ENCODE measurements around the gene LHPP. TPM values are rescaled to one million over a fixed set of nuclear protein-coding genes. Genes with fewer than 3 reads are reported as not detected.
A peak's percentile ranks its signal among the peaks of the same experiment; 100 is the strongest.
"Not testable (repeated sequence)": the region's sequence is repeated elsewhere in the genome, so short reads cannot be mapped to it uniquely, and the experiment has no call there.

LHPP gene, protein sequence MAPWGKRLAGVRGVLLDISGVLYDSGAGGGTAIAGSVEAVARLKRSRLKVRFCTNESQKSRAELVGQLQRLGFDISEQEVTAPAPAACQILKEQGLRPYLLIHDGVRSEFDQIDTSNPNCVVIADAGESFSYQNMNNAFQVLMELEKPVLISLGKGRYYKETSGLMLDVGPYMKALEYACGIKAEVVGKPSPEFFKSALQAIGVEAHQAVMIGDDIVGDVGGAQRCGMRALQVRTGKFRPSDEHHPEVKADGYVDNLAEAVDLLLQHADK
- 13.9 TPM for total RNA-seq
- long read RNA-seq, transcript LHPP-202 (7 exons, 1,622 nt), result major isoform, 11 of 25 reads
- long read RNA-seq, partial matches to known transcripts, result 2 of 25 reads
- long read RNA-seq, other reads (novel, unspliced or antisense), result 11 of 25 reads

DNA sequence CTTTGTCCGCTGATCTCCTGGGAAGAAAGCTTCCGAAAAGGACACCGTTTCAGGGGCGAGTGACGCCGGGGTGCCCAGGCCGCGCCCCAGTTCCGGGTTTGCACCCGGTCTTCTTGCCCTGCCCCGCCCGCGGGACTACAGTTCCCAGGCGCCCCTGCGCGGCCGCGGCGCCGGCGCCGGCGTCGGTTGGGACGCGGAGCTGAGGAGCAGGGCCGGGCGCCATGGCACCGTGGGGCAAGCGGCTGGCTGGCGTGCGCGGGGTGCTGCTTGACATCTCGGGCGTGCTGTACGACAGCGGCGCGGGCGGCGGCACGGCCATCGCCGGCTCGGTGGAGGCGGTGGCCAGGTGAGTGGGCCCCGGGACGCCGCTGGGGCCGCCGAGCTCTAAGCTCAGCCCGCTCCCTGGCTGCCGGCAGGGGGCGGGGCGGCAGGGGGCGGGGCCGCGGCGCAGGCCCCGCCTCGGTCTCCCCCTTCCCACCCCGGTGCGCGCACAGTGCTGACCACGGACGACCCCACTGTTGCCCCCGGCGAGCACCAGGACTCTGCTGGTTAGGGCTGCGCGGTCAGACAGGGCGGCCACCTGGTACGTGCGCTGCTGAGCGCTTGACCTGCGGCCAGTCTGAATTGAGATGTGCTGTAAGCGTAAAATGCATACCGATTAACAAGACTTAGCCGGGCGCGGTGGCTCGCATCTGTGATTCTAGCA, at the start of gene LHPP:
TSS of gene LHPP (plus strand) at position 182 of the 706 bp plus-strand sequence. CDS start at position 222, 40 bp downstream.
- intact Hi-C loops (cut with DNase I), result no loop called here
- peak; percentile 93 for DNase-seq (ENCODE audit: low spot score)

DNA sequence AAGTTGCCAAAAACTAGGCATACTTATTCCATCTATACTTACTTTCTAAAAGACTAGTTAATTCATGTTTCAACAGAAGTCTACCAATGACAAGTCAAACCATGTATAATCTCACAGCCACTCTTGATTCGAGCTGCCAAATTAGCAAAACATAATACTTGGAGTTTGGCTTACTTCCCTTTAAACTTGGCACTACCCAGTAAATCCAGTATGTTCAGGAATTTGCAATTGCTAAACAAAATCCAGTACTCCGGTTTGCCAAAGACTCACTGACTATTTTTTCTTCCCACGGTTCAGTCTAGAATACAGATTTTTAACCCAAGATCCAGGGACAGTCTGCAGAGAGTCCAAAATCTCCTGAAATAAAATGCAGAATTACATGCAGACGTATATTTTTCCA, 47.5 kb upstream of the LHPP start:
- intact Hi-C loops (cut with DNase I), result loop anchor here (10.0 kb wide), 1 partner anchor 1259 kb away; the partner anchor contains the start of gene BUB3
- DNase-seq (ENCODE audit: low spot score), result no peak

DNA sequence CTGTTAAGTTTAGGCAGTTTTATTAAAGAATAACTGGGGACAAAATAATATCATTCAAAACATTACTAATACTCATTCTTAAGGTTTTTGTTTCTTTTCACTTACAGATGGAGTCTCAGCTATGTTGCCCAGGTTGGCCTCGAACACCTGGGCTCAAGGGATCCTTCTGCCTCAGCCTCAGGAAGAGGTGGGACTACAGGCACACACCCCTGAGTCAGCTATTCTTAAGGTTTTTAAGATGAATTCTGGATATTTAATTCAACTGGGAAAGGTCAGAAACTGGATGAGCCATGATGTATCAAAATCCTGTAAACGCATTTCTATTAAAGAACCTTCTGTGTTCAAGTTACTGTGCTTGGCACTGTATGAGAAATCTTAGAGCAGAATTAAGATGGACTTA, 46.4 kb upstream of the LHPP start:
- no peak for DNase-seq (ENCODE audit: low spot score)
- intact Hi-C loops (cut with DNase I), result loop anchor here (10.0 kb wide), 1 partner anchor 1260 kb away; the partner anchor contains the start of gene BUB3

DNA sequence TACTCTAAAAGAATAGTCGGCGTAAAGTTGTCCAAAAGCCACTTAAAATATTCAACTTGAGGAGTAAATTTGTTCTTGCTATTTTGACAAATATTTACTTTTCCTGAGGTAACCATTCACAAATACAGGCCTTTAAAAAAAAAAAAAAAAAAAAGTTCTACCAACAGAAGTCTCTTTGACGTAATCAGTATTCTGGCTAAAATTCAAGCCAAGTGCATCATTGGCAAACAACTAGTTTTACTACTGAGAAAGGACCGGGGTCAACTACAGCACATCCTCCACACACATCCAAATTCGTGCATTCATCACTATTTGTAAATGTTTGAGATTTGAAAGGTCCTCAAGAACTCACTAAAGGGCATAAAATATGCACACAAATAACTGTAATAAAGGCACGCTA, 44.9 kb upstream of the LHPP start:
- no peak for DNase-seq (ENCODE audit: low spot score)
- intact Hi-C loops (cut with DNase I), result loop anchor here (10.0 kb wide), 1 partner anchor 1262 kb away; the partner anchor contains the start of gene BUB3

DNA sequence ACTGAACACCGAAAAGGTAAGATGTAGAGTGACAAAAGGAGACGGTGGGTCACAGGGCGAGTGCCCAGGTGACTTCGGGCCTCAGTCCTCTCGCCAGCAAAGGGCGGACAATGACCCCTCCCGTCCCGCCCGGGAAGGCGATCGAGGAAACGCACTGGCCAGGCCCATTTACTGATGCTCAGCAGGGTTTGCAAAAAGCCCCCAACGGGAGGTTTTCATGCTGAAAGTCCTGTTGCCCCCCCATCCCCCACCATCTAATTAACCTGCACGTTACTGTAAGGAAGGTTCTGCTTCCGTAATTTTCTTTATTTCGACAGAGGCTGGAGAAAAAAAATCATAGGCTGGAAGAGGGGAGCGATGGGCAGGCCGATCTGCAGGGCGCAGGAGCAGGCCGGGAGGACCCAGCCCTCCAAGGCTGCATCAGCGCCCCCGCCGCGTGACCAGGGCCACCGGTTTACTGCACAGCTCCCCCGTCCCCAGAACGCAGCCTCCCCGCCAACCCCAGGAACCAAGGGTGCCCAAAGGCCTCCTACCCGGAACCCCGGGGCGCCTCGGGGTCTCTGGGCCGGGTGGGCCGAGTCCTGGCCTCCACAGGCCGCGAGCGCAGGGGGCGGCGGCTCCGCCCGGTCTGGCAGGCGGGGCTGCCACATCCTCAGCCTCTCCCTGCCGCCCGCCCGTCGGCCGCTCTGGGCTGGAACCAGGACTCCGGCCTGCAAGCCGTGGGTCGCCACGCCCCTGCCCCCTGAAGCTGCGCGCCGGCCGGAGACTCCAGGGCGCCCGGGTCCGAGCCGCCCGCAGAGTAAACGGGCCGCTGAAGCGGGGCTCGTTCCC, 43.5 kb upstream of the LHPP start:
- intact Hi-C loops (cut with DNase I), result loop anchor here (10.0 kb wide), 1 partner anchor 1263 kb away; the partner anchor contains the start of gene BUB3
- DNase-seq (ENCODE audit: low spot score), result peak; percentile 79

DNA sequence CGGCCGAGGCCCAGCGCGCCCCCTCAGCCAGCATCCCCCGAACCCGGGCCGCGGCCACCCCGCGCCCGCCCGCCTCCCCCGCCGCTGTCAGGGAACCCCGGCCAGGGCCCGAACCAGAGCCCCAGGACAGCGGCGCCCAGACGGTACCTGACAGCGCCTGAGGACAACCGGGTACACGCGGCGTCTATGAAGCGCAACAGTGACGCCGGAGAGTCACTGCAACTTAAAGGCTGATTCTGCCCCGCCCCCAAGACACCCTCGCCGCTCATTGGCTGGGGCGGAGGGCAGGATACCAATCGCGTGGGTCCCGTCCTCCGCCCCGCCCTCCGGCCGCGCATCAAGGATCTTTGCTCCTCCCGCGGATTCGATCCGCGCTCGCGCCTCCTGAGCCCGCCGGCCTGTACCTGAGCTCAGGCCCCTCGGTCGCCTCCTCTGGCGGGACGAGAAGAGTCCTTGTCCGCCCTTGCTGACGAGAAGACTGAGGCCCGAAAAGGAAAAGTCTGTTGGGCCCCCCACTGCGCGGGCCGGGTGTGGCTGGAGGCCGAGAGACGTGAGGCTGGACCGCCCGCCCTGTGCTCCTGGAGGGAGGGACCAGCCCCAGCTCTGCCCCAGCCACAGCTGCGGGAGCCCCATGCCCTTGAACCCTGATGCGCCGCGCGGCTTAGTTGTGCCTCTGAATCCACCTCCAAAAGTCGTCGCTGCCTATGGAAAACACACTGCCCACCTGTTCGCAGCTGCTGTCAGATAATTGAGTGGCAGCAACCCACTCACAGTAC, 42.7 kb upstream of the LHPP start, which contains the start of gene OAT:
TSS of gene OAT (minus strand) at position 198 of the 776 bp plus-strand sequence. CDS start 6,752 bp downstream, outside the sequence.
- intact Hi-C loops (cut with DNase I), result loop anchor here (10.0 kb wide), 1 partner anchor 1264 kb away; the partner anchor contains the start of gene BUB3

DNA sequence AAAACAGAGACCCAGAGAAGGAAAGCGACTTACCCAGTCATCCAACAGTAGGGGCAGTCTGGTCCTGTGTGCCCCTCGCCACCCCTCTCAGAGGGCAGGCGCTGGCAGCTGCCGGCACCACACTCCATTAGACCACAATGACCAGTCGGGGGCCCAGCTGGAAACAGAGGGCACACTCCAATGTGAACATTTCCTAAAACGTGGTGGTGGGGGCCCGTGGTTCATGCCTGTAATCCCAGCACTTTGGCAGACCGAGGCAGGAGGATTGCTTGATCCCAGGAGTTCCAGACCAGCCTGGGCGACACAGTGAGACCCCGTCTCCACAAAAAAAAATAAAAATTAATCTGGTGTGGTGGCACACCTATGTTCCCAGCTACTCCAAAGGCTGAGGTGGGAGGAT, 42.0 kb upstream of the LHPP start:
- DNase-seq (ENCODE audit: low spot score), result no peak
- intact Hi-C loops (cut with DNase I), result loop anchor here (10.0 kb wide), 1 partner anchor 1265 kb away; the partner anchor contains the start of gene BUB3

More for the DNA sequence above, 42.7 kb upstream of the LHPP start, which contains the start of gene OAT:
- peak; percentile 98 for DNase-seq (ENCODE audit: low spot score)

DNA sequence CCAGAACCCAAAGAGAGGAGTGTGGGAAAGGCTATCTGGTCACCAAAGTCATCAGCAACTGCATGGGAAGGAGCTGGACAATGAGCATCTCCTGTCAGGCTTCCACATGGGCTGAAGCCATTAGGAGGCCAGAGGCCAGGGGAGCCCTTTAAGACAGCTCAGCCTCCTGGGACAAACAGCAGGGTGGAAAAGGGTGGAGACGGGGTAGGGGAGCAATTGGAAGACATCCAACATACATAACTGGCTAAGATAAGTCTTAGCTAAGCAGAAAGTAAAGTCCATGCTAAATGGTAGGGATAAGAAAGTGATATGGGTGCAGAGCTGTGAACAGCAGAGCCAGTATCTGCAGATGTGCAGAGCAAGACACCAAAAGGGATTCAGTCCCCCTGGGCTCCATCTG, 41.4 kb upstream of the LHPP start:
- intact Hi-C loops (cut with DNase I), result no loop called here
- no peak for DNase-seq (ENCODE audit: low spot score)

DNA sequence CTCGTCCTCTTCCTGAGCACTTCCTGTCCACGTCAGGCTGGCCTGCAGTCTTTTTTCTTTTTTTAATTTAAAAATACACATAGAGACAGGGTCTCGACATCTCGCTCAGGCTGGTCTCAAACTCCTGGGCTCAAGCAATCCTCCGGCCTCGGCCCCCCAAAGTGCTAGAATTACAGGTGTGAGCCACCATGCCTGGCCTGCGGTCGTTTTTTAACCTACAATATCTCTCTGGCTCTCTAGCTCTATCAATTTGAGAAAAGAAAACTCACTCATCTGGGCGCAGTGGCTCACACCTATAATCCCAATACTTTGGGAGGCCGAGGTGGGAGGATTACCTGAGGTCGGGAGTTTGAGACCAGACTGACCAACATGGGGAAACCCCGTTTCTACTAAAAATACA, 38.9 kb upstream of the LHPP start:
- DNase-seq (ENCODE audit: low spot score), result no peak
- intact Hi-C loops (cut with DNase I), result no loop called here

DNA sequence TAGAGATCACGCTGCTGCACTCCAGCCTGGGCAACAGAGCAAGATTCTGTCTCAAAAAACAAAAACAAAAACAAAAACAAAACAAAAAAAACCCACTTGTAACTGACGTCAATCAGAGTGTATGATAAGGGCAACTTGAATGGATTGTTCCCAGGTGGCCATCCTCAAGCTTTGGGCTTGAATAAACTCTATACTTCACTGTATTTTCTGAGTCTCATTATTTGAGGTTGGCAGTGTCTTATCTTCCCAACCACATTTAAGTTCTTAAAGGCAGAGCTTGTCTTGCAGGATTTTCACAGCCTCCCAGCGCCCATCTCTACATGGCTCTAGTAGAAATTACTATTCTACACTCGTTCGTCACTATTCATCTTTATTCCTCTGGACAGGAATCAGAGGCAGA, 37.8 kb upstream of the LHPP start:
- DNase-seq (ENCODE audit: low spot score), result no peak
- intact Hi-C loops (cut with DNase I), result no loop called here

DNA sequence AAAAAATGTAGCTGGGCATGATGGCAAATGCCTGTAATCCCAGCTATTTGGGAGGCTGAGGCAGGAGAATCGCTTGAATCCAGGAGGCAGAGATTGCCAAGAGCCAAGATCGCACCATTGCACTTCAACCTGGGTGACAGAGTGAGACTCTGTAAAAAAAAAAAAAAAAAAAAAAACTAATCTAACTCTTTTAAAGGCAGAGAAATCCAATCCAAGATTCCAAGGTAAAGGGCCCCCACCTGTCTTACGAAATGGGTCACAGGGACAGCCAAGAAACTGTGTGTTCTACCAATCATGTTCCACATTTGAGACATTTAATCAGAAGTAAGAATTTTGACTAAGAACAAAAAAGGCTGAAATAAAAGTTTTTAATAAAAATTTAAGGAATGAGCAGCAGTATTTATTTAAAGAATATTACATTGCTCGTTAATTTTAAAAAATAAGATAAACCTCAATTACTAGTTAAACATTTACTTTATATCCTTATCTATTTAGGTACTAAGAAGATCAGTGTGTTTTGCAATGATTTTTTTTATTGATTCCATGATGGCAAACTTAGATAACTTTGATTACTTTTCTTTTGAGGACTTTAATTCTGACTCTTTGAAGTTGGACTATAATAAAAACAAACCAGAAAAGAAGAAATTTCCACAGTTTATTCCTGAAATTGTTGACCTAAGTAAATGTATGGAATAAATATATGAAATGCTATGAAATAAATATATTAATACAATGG, 36.2 kb upstream of the LHPP start:
- DNase-seq (ENCODE audit: low spot score), result no peak
- intact Hi-C loops (cut with DNase I), result no loop called here

DNA sequence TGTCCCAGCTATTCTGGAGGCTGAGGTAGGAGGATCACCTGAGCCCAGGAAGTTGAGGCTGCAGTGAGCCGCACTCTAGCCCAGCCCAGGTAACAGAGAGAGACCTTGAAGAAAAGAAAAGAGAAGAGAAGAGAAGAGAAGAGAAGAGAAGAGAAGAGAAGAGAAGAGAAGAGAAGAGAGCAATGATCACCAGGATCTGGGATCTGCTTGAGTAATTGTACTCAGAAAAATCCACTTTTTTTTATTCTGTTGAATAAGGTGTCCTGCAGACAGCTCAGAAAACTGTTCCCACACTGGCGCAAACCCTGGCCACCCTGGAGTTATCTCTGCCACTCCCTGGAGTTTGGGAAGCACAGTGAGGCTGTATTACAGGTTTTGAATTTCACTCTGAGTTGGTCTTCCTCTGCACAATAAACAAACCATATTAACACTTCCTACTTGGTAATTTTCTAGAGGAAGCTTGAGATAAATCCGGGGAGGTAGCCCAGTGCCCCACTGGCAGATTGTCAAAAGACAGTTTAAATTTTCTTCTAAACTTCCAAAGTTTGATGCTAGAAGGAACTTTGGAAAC, 33.3 kb upstream of the LHPP start:
- no peak for DNase-seq (ENCODE audit: low spot score)
- intact Hi-C loops (cut with DNase I), result no loop called here

DNA sequence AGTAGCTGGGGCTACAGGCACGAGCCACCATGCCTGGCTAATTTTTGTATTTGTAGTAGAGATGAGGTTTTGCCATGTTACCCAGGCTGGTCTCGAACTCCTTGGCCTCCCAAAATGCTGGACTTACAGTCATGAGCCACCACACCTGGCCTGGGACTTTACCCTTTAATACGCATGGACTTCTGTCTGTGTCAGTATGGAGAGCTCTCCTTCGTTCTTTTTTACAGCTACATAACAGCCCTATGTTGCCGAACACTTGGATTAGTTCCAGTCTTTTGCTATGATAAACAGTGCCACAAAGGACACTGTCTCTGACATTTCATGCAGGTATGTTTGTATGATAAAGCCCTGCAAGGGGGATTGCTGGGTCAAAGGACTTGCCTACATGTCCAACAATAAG, 32.0 kb upstream of the LHPP start:
- no peak for DNase-seq (ENCODE audit: low spot score)
- intact Hi-C loops (cut with DNase I), result no loop called here

DNA sequence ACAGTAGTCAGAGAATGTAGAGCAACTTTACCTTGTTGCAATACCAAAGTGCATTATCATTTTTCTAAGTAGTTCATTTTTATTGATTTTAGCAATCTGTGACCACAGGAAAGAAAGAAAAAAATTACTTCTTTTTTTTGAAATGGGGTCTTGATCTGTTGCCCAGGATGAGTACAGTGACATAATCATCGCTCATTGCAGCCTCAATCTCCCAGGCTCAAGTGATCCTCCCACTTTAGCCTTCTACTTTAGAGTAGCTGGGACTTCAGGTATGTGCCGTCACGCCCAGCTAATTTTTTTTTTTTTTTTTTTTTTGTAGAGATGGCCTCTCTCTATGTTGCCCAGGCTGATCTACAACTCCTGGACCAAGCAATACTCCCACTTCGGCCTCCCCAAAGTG, 31.5 kb upstream of the LHPP start:
- DNase-seq (ENCODE audit: low spot score), result no peak
- intact Hi-C loops (cut with DNase I), result no loop called here

DNA sequence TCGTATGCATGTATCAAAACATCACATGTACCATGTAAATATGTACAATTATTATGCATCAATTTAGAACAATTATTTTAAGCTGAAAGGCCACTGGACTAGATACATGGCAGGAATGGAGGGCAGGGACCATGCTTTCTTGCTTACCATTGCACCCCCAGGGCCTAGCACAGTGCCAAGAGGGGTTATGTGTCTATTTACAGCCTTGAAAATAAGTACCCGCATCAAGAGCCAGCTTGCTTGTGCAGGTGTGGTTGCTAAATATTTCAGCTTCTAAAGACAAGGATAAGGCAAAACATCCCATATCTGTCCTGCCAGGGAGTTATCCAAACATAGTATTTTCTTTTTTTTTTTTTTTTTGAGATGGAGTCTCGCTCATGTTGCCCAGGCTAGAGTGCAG, 28.2 kb upstream of the LHPP start:
- intact Hi-C loops (cut with DNase I), result no loop called here
- DNase-seq (ENCODE audit: low spot score), result no peak

DNA sequence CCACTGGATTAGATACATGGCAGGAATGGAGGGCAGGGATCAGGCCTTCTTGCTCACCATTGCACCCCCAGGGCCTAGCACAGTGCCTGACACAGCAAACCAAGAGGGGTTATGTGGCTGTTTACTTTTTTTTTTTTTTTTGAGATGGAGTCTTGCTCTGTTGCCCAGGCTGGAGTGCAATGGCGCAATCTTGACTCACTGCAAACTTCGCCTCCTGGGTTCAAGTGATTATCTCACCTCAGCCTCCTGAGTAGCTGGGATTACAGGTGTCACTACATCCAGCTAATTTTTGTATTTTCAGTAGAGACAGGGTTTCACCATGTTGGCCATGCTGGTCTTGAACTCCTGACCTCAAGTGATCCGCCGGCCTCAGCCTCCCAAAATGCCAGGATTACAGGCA, 25.9 kb upstream of the LHPP start:
- DNase-seq (ENCODE audit: low spot score); intact Hi-C loops (cut with DNase I): not testable (repeated sequence)

DNA sequence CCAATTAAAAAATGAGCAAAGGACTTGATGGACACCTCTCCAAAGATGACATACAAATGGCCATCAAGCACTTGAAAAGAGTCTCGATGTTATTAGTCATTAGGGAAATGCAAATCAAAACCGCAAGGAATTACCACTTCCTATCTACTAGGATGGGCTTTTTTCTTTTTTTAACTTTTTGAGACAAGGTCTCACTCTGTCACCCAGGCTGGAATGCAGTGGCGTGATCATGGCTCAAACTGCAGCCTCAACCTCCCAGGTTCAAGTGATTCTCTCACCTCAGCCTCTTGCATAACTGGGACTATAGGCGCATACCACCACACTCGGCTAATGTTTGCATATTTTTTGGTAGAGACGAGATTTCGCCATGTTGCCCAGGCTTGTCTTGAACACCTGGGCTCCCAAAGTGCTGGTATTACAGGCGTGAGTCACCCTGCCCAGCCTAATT, 25.4 kb upstream of the LHPP start:
- DNase-seq (ENCODE audit: low spot score), result no peak
- intact Hi-C loops (cut with DNase I), result no loop called here

DNA sequence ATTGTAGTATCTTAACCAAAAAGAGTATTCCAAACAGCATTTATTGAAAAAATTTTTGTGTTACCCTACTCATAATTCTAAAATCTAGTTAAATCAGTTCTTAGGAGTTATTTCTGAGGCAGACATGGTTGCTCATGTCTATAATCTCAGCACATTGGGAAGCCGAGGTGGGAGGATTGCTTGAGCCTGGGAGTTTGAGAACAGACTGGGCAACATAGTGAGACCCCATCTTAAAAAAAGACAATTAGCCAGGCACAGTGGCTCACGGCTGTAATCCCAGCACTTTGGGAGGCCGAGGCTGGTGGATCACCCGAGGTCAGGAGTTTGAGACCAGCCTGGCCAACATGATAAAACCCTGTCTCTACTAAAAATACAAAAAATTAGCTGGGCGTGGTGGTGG, 19.9 kb upstream of the LHPP start:
- DNase-seq (ENCODE audit: low spot score); intact Hi-C loops (cut with DNase I): not testable (repeated sequence)

All from cardiac septum (tissue), 1 donor.